Purkinje cell (primary cell): Measurements from ENCODE around the gene CD2AP. TPM values are rescaled to one million over a fixed set of nuclear protein-coding genes. Genes with fewer than 3 reads are reported as not detected.

Source experiments
- polyA plus RNA-seq: library from polyadenylated mRNA; unstranded; fragments of >200 nt; fragmentation: Nextera tagmentation; gene quantifications from 2 replicates; pipeline ENCODE4 v1.2.1, GENCODE V29; 2014

The CD2AP gene
- 4.2 and 5.1 TPM in 2 replicates for polyA plus RNA-seq

GRCh38 chr6:47477497-47478232 lies at the start of gene CD2AP:
TSS of gene CD2AP (plus strand) at chr6:47477789. CDS start at chr6:47478245, 456 bp downstream.

Other genes with a start within 250 kb of the CD2AP start
- gene TNFRSF21, start 167.9 kb upstream of the CD2AP start, polyA plus RNA-seq, result 73.4 and 82.4 TPM in 2 replicates
- not detected in 2 replicates for gene ADGRF4, start 220.8 kb downstream of the CD2AP start, polyA plus RNA-seq